Right atrium auricular region (tissue), 2 donors: ENCODE results near the gene PODXL2. TPM values are rescaled to one million over a fixed set of nuclear protein-coding genes. Genes with fewer than 3 reads are reported as not detected.
A peak's percentile ranks its signal among the peaks of the same experiment; 100 is the strongest.

Experiments
- DNase-seq: peaks from one replicate; pipeline ENCODE4 v3.0.0-alpha.2; 2019; ENCODE audit warnings: low spot score
- H3K27ac ChIP-seq, 2 donors: fragments of 200-600 bp; sonication (generic); 1 replicate in 1 of 2; 2 replicates in 1 of 2; pipeline ENCODE4 v1.5.1; 2016 to 2019
- H3K27me3 ChIP-seq, 2 donors: fragments of 200-600 bp; sonication (generic); one replicate each; pipeline versions ENCODE4 v1.5.1 to v1.6.0; 2017 to 2019
- H3K36me3 ChIP-seq: fragments of 200-600 bp; sonication (generic); one replicate; pipeline ENCODE4 v1.5.1; 2016
- H3K4me1 ChIP-seq, 2 donors: fragments of 200-600 bp; sonication (generic); one replicate each; pipeline versions ENCODE4 v1.5.1 to v1.6.0; 2017 to 2019
- H3K4me3 ChIP-seq, 2 donors: fragments of 200-600 bp; sonication (generic); 1 replicate in 1 of 2; 2 replicates in 1 of 2; pipeline ENCODE4 v1.5.1; 2017 to 2019; ENCODE audit warnings: mild to moderate bottlenecking in 1 of 2, moderate library complexity in 1 of 2
- H3K9me3 ChIP-seq, 2 donors: fragments of 200-600 bp; sonication (generic); one replicate each; pipeline ENCODE4 v1.5.1; 2019
- CTCF ChIP-seq, 2 donors: fragments of 200-600 bp; sonication (generic); IDR thresholded peaks; one replicate each; pipeline ENCODE4 v1.5.1; 2019; ENCODE audit warnings: antibody characterized with exemption in 2 of 2
- total RNA-seq, 2 donors: library from RNA; depleted of rRNA; stranded (reverse); fragments of >200 nt; gene quantifications; one replicate each; pipeline ENCODE4 v1.1.0, GENCODE V29; 2016

Gene PODXL2
- total RNA-seq, 2 donors from 2014 or later, result 1.9 to 2.9 TPM

- peaks cover 14% of the 10 kb centered on the region for H3K36me3 ChIP-seq
- H3K4me1 ChIP-seq, result peaks cover 0 to 85% of the 10 kb centered on the region in 2 donors
- TF ChIP-seq CTCF (IDR thresholded peaks at IDR 0.05), result no peak
- H3K27ac ChIP-seq, result peak overlapping the region; percentile 56 to 78
- H3K9me3 ChIP-seq, result no peaks in the 10 kb centered on the region
- H3K27me3 ChIP-seq, result no peaks in the 10 kb centered on the region
- no peak for DNase-seq
- H3K4me3 ChIP-seq, result no peak overlapping the region
These were observed 86.5 kb downstream of the PODXL2 start for GRCh38 chr3:127715532-127715931.

- no peak for TF ChIP-seq CTCF (IDR thresholded peaks at IDR 0.05)
- no peaks in the 10 kb centered on the region for H3K27me3 ChIP-seq
- no peak overlapping the region for H3K4me3 ChIP-seq
- H3K27ac ChIP-seq, result peak overlapping the region; percentile 56 to 78
- H3K9me3 ChIP-seq, result no peaks in the 10 kb centered on the region
- H3K36me3 ChIP-seq, result peaks cover 18% of the 10 kb centered on the region
- no peak for DNase-seq
- peaks cover 0 to 76% of the 10 kb centered on the region in 2 donors for H3K4me1 ChIP-seq
These were observed 87.4 kb downstream of the PODXL2 start for GRCh38 chr3:127716384-127716783.

- Histone ChIP-seq H3K36me3 (peaks cover 18% of the 10 kb centered on the region), H3K4me1 (peaks cover 0 to 75% of the 10 kb centered on the region in 2 donors), H3K4me3 (no peak overlapping the region), H3K27me3 (no peaks in the 10 kb centered on the region), H3K27ac (peak overlapping the region; percentile 48 to 78), H3K9me3 (no peaks in the 10 kb centered on the region)
- TF ChIP-seq CTCF (IDR thresholded peaks at IDR 0.05), result no peak
- no peak for DNase-seq
These were observed 88.6 kb downstream of the PODXL2 start for GRCh38 chr3:127717357-127718244.

- H3K27me3 ChIP-seq, result no peaks in the 10 kb centered on the region
- no peak for DNase-seq
- no peaks in the 10 kb centered on the region for H3K9me3 ChIP-seq
- no peak overlapping the region for H3K4me3 ChIP-seq
- H3K36me3 ChIP-seq, result peaks cover 18% of the 10 kb centered on the region
- peaks cover 0 to 75% of the 10 kb centered on the region in 2 donors for H3K4me1 ChIP-seq
- TF ChIP-seq CTCF (IDR thresholded peaks at IDR 0.05), result no peak
- H3K27ac ChIP-seq, result peak overlapping the region in 1 of 2 donors; percentile 78
These were observed 89.4 kb downstream of the PODXL2 start for GRCh38 chr3:127718245-127718915.

- Histone ChIP-seq H3K27me3 (no peaks in the 10 kb centered on the region), H3K27ac (peak overlapping the region; percentile 9 to 78), H3K36me3 (peaks cover 18% of the 10 kb centered on the region), H3K9me3 (no peaks in the 10 kb centered on the region), H3K4me3 (no peak overlapping the region), H3K4me1 (peaks cover 0 to 75% of the 10 kb centered on the region in 2 donors)
- DNase-seq, result no peak
- TF ChIP-seq CTCF (IDR thresholded peaks at IDR 0.05), result no peak
These were observed 89.9 kb downstream of the PODXL2 start for GRCh38 chr3:127718916-127719290.
